ENCODE data around the gene AIF1L. TPM values are rescaled to one million over a fixed set of nuclear protein-coding genes. Genes with fewer than 3 reads are reported as not detected.

Gene AIF1L
- total and polyA plus RNA-seq, 2 donors (not counting 1 experiment from before 2014, with no cell fraction given), result 2.3 to 3.3 TPM

GRCh38 chr9:131101207-131101964, 5.1 kb downstream of the AIF1L start:
- Histone ChIP-seq H3K27ac (ENCODE audit: insufficient read depth, low read length) (no peak overlapping the region), H3K79me2 (ENCODE audit: control insufficient read depth, insufficient read depth, low read length) (no peaks in the 10 kb centered on the region), H4K20me1 (ENCODE audit: control insufficient read depth, extremely low read depth, insufficient read depth, low read length) (no peaks in the 10 kb centered on the region), H3K36me3 (ENCODE audit: control insufficient read depth, insufficient read depth, low read length) (no peaks in the 10 kb centered on the region), H3K4me1 (ENCODE audit: control insufficient read depth, extremely low read depth, insufficient read depth, low read length) (no peaks in the 10 kb centered on the region), H3K27me3 (ENCODE audit: control insufficient read depth, insufficient read depth, low read length) (peaks cover 22% of the 10 kb centered on the region), H3K4me3 (replicated peaks in 1 of 4; ENCODE audit: control extremely low read depth in 1 of 4, insufficient read depth in 1 of 4, low read depth in 3 of 4, low read length in 4 of 4) (no peak overlapping the region), H3K9me3 (ENCODE audit: control insufficient read depth, insufficient read depth, low read depth, low read length) (no peaks in the 10 kb centered on the region), H3K4me2 (ENCODE audit: extremely low read depth, insufficient read depth, low read length) (no peak overlapping the region), H2AFZ (ENCODE audit: low read length) (no peak overlapping the region), H3K9ac (ENCODE audit: insufficient read depth, low read length) (no peak overlapping the region)
- DNase-seq (ENCODE audit: low read depth in 2 of 2), result no peak
- TF ChIP-seq EZH2 (IDR thresholded peaks at IDR 0.05; ENCODE audit: low read length, missing control alignments), result no peak
- TF ChIP-seq CTCF (conservative IDR thresholded peaks at IDR 0.05 in 1 of 2, IDR thresholded peaks at IDR 0.05 in 1 of 2; ENCODE audit: low read depth in 1 of 2, low read length in 2 of 2), result no peak

GRCh38 chr9:131103024-131103423, 6.7 kb downstream of the AIF1L start:
- Histone ChIP-seq H3K27me3 (ENCODE audit: control insufficient read depth, insufficient read depth, low read length) (peaks cover 5% of the 10 kb centered on the region), H2AFZ (ENCODE audit: low read length) (no peak overlapping the region), H3K79me2 (ENCODE audit: control insufficient read depth, insufficient read depth, low read length) (no peaks in the 10 kb centered on the region), H3K27ac (ENCODE audit: insufficient read depth, low read length) (no peak overlapping the region), H3K9me3 (ENCODE audit: control insufficient read depth, insufficient read depth, low read depth, low read length) (no peaks in the 10 kb centered on the region), H3K9ac (ENCODE audit: insufficient read depth, low read length) (no peak overlapping the region), H4K20me1 (ENCODE audit: control insufficient read depth, extremely low read depth, insufficient read depth, low read length) (no peaks in the 10 kb centered on the region), H3K4me1 (ENCODE audit: control insufficient read depth, extremely low read depth, insufficient read depth, low read length) (no peaks in the 10 kb centered on the region), H3K4me3 (replicated peaks in 1 of 4; ENCODE audit: control extremely low read depth in 1 of 4, insufficient read depth in 1 of 4, low read depth in 3 of 4, low read length in 4 of 4) (no peak overlapping the region), H3K4me2 (ENCODE audit: extremely low read depth, insufficient read depth, low read length) (no peak overlapping the region), H3K36me3 (ENCODE audit: control insufficient read depth, insufficient read depth, low read length) (no peaks in the 10 kb centered on the region)
- TF ChIP-seq EZH2 (IDR thresholded peaks at IDR 0.05; ENCODE audit: low read length, missing control alignments), result no peak
- DNase-seq (ENCODE audit: low read depth in 2 of 2), result no peak

- TF ChIP-seq EZH2 (IDR thresholded peaks at IDR 0.05; ENCODE audit: low read length, missing control alignments), result no peak
- TF ChIP-seq CTCF (conservative IDR thresholded peaks at IDR 0.05 in 1 of 2, IDR thresholded peaks at IDR 0.05 in 1 of 2; ENCODE audit: low read depth in 1 of 2, low read length in 2 of 2), result no peak
- Histone ChIP-seq H3K27me3 (ENCODE audit: control insufficient read depth, insufficient read depth, low read length) (peaks cover 2% of the 10 kb centered on the region), H3K27ac (ENCODE audit: insufficient read depth, low read length) (no peak overlapping the region), H4K20me1 (ENCODE audit: control insufficient read depth, extremely low read depth, insufficient read depth, low read length) (no peaks in the 10 kb centered on the region), H2AFZ (ENCODE audit: low read length) (no peak overlapping the region), H3K9me3 (ENCODE audit: control insufficient read depth, insufficient read depth, low read depth, low read length) (no peaks in the 10 kb centered on the region), H3K79me2 (ENCODE audit: control insufficient read depth, insufficient read depth, low read length) (no peaks in the 10 kb centered on the region), H3K9ac (ENCODE audit: insufficient read depth, low read length) (no peak overlapping the region), H3K4me1 (ENCODE audit: control insufficient read depth, extremely low read depth, insufficient read depth, low read length) (no peaks in the 10 kb centered on the region), H3K4me2 (ENCODE audit: extremely low read depth, insufficient read depth, low read length) (no peak overlapping the region), H3K4me3 (replicated peaks in 1 of 4; ENCODE audit: control extremely low read depth in 1 of 4, insufficient read depth in 1 of 4, low read depth in 3 of 4, low read length in 4 of 4) (no peak overlapping the region), H3K36me3 (ENCODE audit: control insufficient read depth, insufficient read depth, low read length) (no peaks in the 10 kb centered on the region)
- no peak for DNase-seq (ENCODE audit: low read depth in 2 of 2)
These were observed 7.2 kb downstream of the AIF1L start for GRCh38 chr9:131103535-131103934.

Data from fibroblast of lung (primary cell).